GM18517 (cell line): ENCODE results near the gene TMBIM6.
"Not testable (repeated sequence)": the region's sequence is repeated elsewhere in the genome, so short reads cannot be mapped to it uniquely, and the experiment has no call there.

Source experiments
- ATAC-seq: cut with Tn5 transposase; IDR thresholded peaks from one replicate; pipeline ENCODE4 v1.9.1; 2021; ENCODE audit warnings: mild to moderate bottlenecking, moderate library complexity; ENCODE audit not compliant: unreplicated experiment

TMBIM6 gene

GRCh38 chr12:49773102-49773501, 31.7 kb downstream of the TMBIM6 start:
- not testable (repeated sequence) for ATAC-seq

- ATAC-seq, result no peak
These were observed 35.1 kb downstream of the TMBIM6 start for GRCh38 chr12:49776413-49776812.

GRCh38 chr12:49776858-49777257, 35.5 kb downstream of the TMBIM6 start:
- ATAC-seq, result no peak

GRCh38 chr12:49777341-49777740, 36.0 kb downstream of the TMBIM6 start:
- ATAC-seq, result no peak

GRCh38 chr12:49777800-49778748, 36.7 kb downstream of the TMBIM6 start:
- no peak for ATAC-seq

- no peak for ATAC-seq
These were observed 38.2 kb downstream of the TMBIM6 start for GRCh38 chr12:49779581-49779980.

- not testable (repeated sequence) for ATAC-seq
These were observed 39.6 kb downstream of the TMBIM6 start for GRCh38 chr12:49780914-49781313.

GRCh38 chr12:49783917-49784676, 42.7 kb downstream of the TMBIM6 start:
- no peak for ATAC-seq

GRCh38 chr12:49784756-49785409, 43.5 kb downstream of the TMBIM6 start:
- no peak for ATAC-seq

- ATAC-seq, result no peak
These were observed 46.3 kb downstream of the TMBIM6 start for GRCh38 chr12:49787672-49788071.

- no peak for ATAC-seq
These were observed 48.6 kb downstream of the TMBIM6 start for GRCh38 chr12:49789992-49790391.

- no peak for ATAC-seq
These were observed 49.6 kb downstream of the TMBIM6 start for GRCh38 chr12:49790741-49791555.

- no peak for ATAC-seq
These were observed 50.3 kb downstream of the TMBIM6 start for GRCh38 chr12:49791700-49792099.

GRCh38 chr12:49792181-49792970, 51.0 kb downstream of the TMBIM6 start:
- no peak for ATAC-seq

GRCh38 chr12:49792976-49793580, 51.7 kb downstream of the TMBIM6 start:
- no peak for ATAC-seq

- ATAC-seq, result no peak
These were observed 52.3 kb downstream of the TMBIM6 start for GRCh38 chr12:49793620-49794019.

GRCh38 chr12:49794021-49794420, 52.7 kb downstream of the TMBIM6 start:
- no peak for ATAC-seq

- no peak for ATAC-seq
These were observed 53.7 kb downstream of the TMBIM6 start for GRCh38 chr12:49794811-49795653.
